ENCODE data around the gene CALML6.

- TF ChIP-seq GATA2 (IDR thresholded peaks at IDR 0.05; ENCODE audit: low read depth, low read length) (no peak), GATA3 (IDR thresholded peaks at IDR 0.05; ENCODE audit: low read depth, low read length) (no peak)
These were observed 30.8 kb downstream of the CALML6 start for GRCh38 chr1:1945782-1946393.
